Epithelial cell of umbilical artery (primary cell): ENCODE data around the gene TIMM17A. TPM values are rescaled to one million over a fixed set of nuclear protein-coding genes. Genes with fewer than 3 reads are reported as not detected.

Source experiments
- total RNA-seq: library from RNA; depleted of rRNA; stranded (reverse); fragments of >200 nt; gene quantifications from 2 replicates; pipeline ENCODE4 v1.2.3, GENCODE V29; 2014

The TIMM17A gene
- total RNA-seq = 110 and 123 TPM in 2 replicates

GRCh38 chr1:201955009-201955728 is at the start of gene TIMM17A:
Gene TIMM17A (plus strand): TSS chr1:201955503. CDS start chr1:201955527, 24 bp downstream.

GRCh38 chr1:201946224-201946908 is 8.9 kb upstream of the TIMM17A start, which contains the start of gene LMOD1:
Gene LMOD1 (minus strand): TSS chr1:201946548. CDS start chr1:201946340, 208 bp downstream.

GRCh38 chr1:201982623-201983379 is 27.5 kb downstream of the TIMM17A start, which contains the start of gene RNPEP:
Gene RNPEP (plus strand): TSS chr1:201982648. CDS start chr1:201982667, 19 bp downstream.

GRCh38 chr1:202010180-202011015 is 55.1 kb downstream of the TIMM17A start, which contains the start of gene ELF3:
Gene ELF3 (plus strand): TSS chr1:202010587. CDS start chr1:202011137, 550 bp downstream.

Other genes starting within 250 kb of the TIMM17A start
- gene IPO9, start 126.3 kb upstream of the TIMM17A start, total RNA-seq = 17.5 and 25.1 TPM in 2 replicates
- 9.0 and 13.0 TPM in 2 replicates for gene SHISA4, start 66.6 kb upstream of the TIMM17A start, total RNA-seq
- under 0.01 and 0.15 TPM in 2 replicates for gene LMOD1, start 9.0 kb upstream of the TIMM17A start, total RNA-seq
- gene RNPEP, start 27.1 kb downstream of the TIMM17A start, total RNA-seq = 50.9 and 54.6 TPM in 2 replicates
- gene ELF3, start 55.1 kb downstream of the TIMM17A start, total RNA-seq = 0.30 and 0.32 TPM in 2 replicates
- not detected in 2 replicates for gene GPR37L1, start 167.4 kb downstream of the TIMM17A start, total RNA-seq
- 21.8 and 39.2 TPM in 2 replicates for gene ARL8A, start 189.2 kb downstream of the TIMM17A start, total RNA-seq
- gene PTPN7, start 205.1 kb downstream of the TIMM17A start, total RNA-seq = 0.30 and 3.2 TPM in 2 replicates
- gene LGR6, start 238.3 kb downstream of the TIMM17A start, total RNA-seq = not detected in 2 replicates